PC-3 (cell line): Measurements from ENCODE around the gene NUP93. TPM values are rescaled to one million over a fixed set of nuclear protein-coding genes. Genes with fewer than 3 reads are reported as not detected.

Experiments
- ATAC-seq: fragments of 200-7000 bp; cut with Tn5 transposase; 2 replicates; pipeline ENCODE4 v1.9.1; 2020; ENCODE audit warnings: mild to moderate bottlenecking, moderate library complexity
- BruUV-seq: library from RNA; stranded (reverse); fragments of 400-500 nt; replicated peaks from 2 replicates; lab custom pipeline; 2021; lab: Mats Ljungman, UMichigan
- CTCF ChIA-PET: fragments of 300-600 bp; sonication (Branson Sonifier 250); formaldehyde crosslinking; loops from one replicate; lab custom pipeline; 2022; ENCODE audit warnings: antibody characterized with exemption; lab: Charles Lee
- POLR2A ChIA-PET: fragments of 300-600 bp; sonication (Branson Sonifier 250); formaldehyde crosslinking; loops from one replicate; lab custom pipeline; 2022; ENCODE audit warnings: antibody characterized with exemption; ENCODE audit not compliant: unreplicated experiment; lab: Charles Lee
- DNase-seq: peaks from one replicate; pipeline ENCODE4 v3.0.0-alpha.2; 2015
- H2AFZ ChIP-seq: fragments of 300-600 bp; sonication (generic); 2 replicates; pipeline ENCODE4 v1.6.0; 2016; ENCODE audit warnings: antibody characterized with exemption, low read length
- H3F3A ChIP-seq: fragments of 300-600 bp; sonication (generic); one replicate; pipeline ENCODE4 v1.6.0; 2017; ENCODE audit warnings: antibody characterized with exemption, low read length, control low read depth, mild to moderate bottlenecking; ENCODE audit not compliant: unreplicated experiment
- H3K27ac ChIP-seq: fragments of 300-600 bp; sonication (generic); 2 replicates; pipeline ENCODE4 v1.5.1; 2016; ENCODE audit warnings: mild to moderate bottlenecking, low read length
- H3K27me3 ChIP-seq: fragments of 300-600 bp; sonication (generic); 2 replicates; pipeline ENCODE4 v1.6.1; 2016; ENCODE audit warnings: low read length, mixed read lengths
- H3K36me3 ChIP-seq: fragments of 300-600 bp; sonication (generic); 2 replicates; pipeline ENCODE4 v1.6.1; 2016; ENCODE audit warnings: low read depth, mixed run types, low read length, mixed read lengths
- H3K4me1 ChIP-seq: fragments of 300-600 bp; sonication (generic); 2 replicates; pipeline ENCODE4 v1.5.1; 2016; ENCODE audit warnings: low read length; ENCODE audit not compliant: insufficient read depth
- H3K4me2 ChIP-seq: fragments of 300-600 bp; sonication (generic); 2 replicates; pipeline ENCODE4 v1.6.0; 2016; ENCODE audit warnings: low read length
- H3K4me3 ChIP-seq: fragments of 300-600 bp; sonication (generic); 2 replicates; pipeline ENCODE4 v1.5.1; 2016; ENCODE audit warnings: mild to moderate bottlenecking, low read length, mixed read lengths
- H3K79me2 ChIP-seq: fragments of 300-600 bp; sonication (generic); 2 replicates; pipeline ENCODE4 v1.6.1; 2017; ENCODE audit warnings: low read length, mixed read lengths
- H3K9ac ChIP-seq: fragments of 300-600 bp; sonication (generic); 2 replicates; pipeline ENCODE4 v1.6.0; 2016; ENCODE audit warnings: mild to moderate bottlenecking, low read length
- H3K9me2 ChIP-seq: fragments of 300-600 bp; sonication (generic); replicated peaks from 2 replicates; pipeline ENCODE4 v1.6.1; 2016; ENCODE audit warnings: mixed run types, low read length, mixed read lengths
- H3K9me3 ChIP-seq: fragments of 300-600 bp; sonication (generic); 2 replicates; pipeline ENCODE4 v1.6.1; 2016; ENCODE audit warnings: low read length, mixed read lengths
- H4K20me1 ChIP-seq: fragments of 300-600 bp; sonication (generic); 2 replicates; pipeline ENCODE4 v1.6.1; 2016; ENCODE audit warnings: low read length, mixed read lengths
- EZH2 ChIP-seq: fragments of 300-600 bp; sonication (generic); IDR thresholded peaks from one replicate; pipeline ENCODE4 v1.6.1; 2017; ENCODE audit warnings: antibody characterized with exemption, mild to moderate bottlenecking, low read length; ENCODE audit not compliant: unreplicated experiment
- EZH2phosphoT487 ChIP-seq: fragments of 300-600 bp; sonication (generic); IDR thresholded peaks from 2 replicates; pipeline ENCODE4 v1.6.1; 2018; ENCODE audit warnings: mild to moderate bottlenecking, antibody characterized with exemption, low read length, borderline replicate concordance
- intact Hi-C: fragments of 100-400 bp; cut with micrococcal nuclease; formaldehyde crosslinking; loops from 2 replicates; pipeline ENCODE4 v1.9.0; 2023
- total RNA-seq: library from RNA; depleted of rRNA; stranded (reverse); fragments of >200 nt; gene quantifications from 2 replicates; pipeline ENCODE4 v1.2.3, GENCODE V29; 2014
- TF ChIP-seq, protein P1 (sequence below): fragments of 300-600 bp; sonication (generic); conservative IDR thresholded peaks from 2 replicates; pipeline ENCODE4 v1.5.1; 2017; ENCODE audit warnings: antibody characterized with exemption, low read depth, mild to moderate bottlenecking, low read length

NUP93 gene
- total RNA-seq, 1 experiment from 2014 or later = 98.6 TPM

DNA sequence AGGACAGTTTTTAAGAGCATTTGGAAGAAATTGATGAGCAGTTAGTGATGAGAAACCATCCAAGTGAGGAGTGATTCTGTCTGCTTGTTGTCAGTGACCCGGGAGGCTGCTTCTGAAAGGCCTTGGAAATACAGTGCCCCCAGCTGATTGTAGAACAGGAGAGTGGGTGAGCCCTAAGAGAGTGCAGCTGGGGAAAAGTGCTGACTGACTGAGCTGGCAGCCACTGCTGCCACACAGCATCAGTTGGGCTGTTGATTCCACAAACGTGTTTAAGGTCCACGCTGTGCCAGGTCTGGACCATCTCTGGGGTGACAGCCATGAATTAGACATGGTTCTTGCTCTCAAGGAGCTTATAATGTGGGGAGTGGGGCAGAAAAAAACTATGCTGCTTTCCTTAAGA lies 18.9 kb downstream of the NUP93 start:
- Histone ChIP-seq H3K36me3 (peaks cover 41% of the 10 kb centered on the region), H3K9ac (no peak overlapping the region), H3K4me3 (no peak overlapping the region), H3K79me2 (peaks cover 91% of the 10 kb centered on the region), H3K4me2 (no peak overlapping the region), H3K27ac (no peak overlapping the region), H3K4me1 (no peaks in the 10 kb centered on the region; the same call in 1 of the 2 replicates), H4K20me1 (peaks cover 7% of the 10 kb centered on the region; the same call in 1 of the 2 replicates), H3K9me2 (no peaks in the 10 kb centered on the region), H2AFZ (no peak overlapping the region), H3K27me3 (no peaks in the 10 kb centered on the region), H3K9me3 (no peaks in the 10 kb centered on the region), H3F3A (no peaks in the 10 kb centered on the region)
- no peak for ATAC-seq
- ChIA-PET POLR2A (no interaction called here), CTCF (no interaction called here)
- TF ChIP-seq EZH2 (no peak), EZH2phosphoT487 (no peak)
- TF ChIP-seq, protein P1, sequence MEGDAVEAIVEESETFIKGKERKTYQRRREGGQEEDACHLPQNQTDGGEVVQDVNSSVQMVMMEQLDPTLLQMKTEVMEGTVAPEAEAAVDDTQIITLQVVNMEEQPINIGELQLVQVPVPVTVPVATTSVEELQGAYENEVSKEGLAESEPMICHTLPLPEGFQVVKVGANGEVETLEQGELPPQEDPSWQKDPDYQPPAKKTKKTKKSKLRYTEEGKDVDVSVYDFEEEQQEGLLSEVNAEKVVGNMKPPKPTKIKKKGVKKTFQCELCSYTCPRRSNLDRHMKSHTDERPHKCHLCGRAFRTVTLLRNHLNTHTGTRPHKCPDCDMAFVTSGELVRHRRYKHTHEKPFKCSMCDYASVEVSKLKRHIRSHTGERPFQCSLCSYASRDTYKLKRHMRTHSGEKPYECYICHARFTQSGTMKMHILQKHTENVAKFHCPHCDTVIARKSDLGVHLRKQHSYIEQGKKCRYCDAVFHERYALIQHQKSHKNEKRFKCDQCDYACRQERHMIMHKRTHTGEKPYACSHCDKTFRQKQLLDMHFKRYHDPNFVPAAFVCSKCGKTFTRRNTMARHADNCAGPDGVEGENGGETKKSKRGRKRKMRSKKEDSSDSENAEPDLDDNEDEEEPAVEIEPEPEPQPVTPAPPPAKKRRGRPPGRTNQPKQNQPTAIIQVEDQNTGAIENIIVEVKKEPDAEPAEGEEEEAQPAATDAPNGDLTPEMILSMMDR = no peak
- DNase-seq = no peak
- BruUV-seq = no TSS peak
- intact Hi-C loops = no loop called here

DNA sequence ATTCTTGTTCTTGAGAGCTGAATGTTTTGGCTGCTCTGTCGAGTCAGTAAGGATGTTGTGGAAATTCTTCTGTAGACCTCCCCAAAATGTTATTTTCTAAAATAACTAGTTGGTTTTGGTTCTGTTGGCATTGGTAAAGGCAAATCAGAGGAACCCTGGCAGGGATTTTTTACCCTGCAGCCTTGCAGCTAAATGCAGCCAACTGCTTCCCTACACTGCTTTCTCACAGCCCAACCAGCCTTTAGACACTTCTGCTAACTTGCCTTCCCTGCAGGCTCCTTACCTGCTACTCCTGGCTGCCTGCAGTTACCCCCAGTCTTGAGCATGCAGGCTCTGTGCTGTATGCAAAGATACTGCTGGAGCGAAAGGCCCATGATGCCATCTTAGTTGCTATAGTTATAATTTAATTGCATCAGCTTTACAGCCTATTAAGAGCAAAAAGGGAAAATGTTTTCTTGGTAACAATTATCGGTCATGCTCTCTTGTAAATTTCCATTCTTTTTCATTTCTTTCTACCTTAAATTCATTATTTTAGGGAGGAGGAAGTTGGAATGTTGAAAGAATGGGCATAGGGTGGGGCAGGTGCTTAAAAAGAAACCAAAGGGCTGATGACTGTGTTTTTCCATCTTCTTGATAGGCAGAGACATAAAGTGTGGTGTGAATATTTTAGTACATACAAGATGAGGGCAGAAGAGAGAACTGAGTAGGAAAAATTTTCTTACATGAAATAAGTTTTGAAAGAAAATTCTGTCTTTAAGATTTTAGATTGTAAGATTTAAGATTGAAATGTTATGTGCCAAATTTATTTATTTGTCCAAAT lies 20.0 kb downstream of the NUP93 start:
- POLR2A ChIA-PET = no interaction called here

More for the DNA sequence above, 20.0 kb downstream of the NUP93 start:
- ATAC-seq (peak; percentile 22; the same call in 1 of the 2 replicates), DNase-seq (no peak)
- H3K9ac ChIP-seq = no peak overlapping the region
- intact Hi-C loops = no loop called here
- no peaks in the 10 kb centered on the region for H3K27me3 ChIP-seq
- no peaks in the 10 kb centered on the region for H3F3A ChIP-seq
- H3K79me2 ChIP-seq = peaks cover 90% of the 10 kb centered on the region
- H3K27ac ChIP-seq = no peak overlapping the region
- no peak overlapping the region for H2AFZ ChIP-seq
- H3K9me3 ChIP-seq = no peaks in the 10 kb centered on the region
- no peak for TF ChIP-seq EZH2phosphoT487
- TF ChIP-seq, protein P1 = no peak
- TF ChIP-seq EZH2 = no peak
- CTCF ChIA-PET = no interaction called here
- no peak overlapping the region for H3K4me2 ChIP-seq
- no peak overlapping the region for H3K4me3 ChIP-seq
- H3K36me3 ChIP-seq = peaks cover 42% of the 10 kb centered on the region
- H3K9me2 ChIP-seq = no peaks in the 10 kb centered on the region
- no peaks in the 10 kb centered on the region; the same call in 1 of the 2 replicates for H3K4me1 ChIP-seq
- peaks cover 2% of the 10 kb centered on the region; the same call in 1 of the 2 replicates for H4K20me1 ChIP-seq
- BruUV-seq = no TSS peak
